Nephron progenitor cell (in vitro differentiated cells): ENCODE data around the gene CHI3L1.

Source experiments
- DNase-seq: peaks from one replicate; pipeline ENCODE4 v3.0.0; 2021
- H3K27ac Mint-ChIP-seq: 2 replicates; pipeline ENCODE4 v1.8.0; 2021; ENCODE audit warnings: mild to moderate bottlenecking, moderate library complexity, mixed read lengths
- H3K27me3 Mint-ChIP-seq: 2 replicates; pipeline ENCODE4 v1.8.0; 2021; ENCODE audit warnings: mild to moderate bottlenecking, low read depth, mixed read lengths; ENCODE audit not compliant: poor library complexity
- H3K36me3 Mint-ChIP-seq: 2 replicates; pipeline ENCODE4 v1.8.0; 2021; ENCODE audit warnings: low read depth, mixed read lengths
- H3K4me1 Mint-ChIP-seq: 2 replicates; pipeline ENCODE4 v1.8.0; 2021; ENCODE audit warnings: mixed read lengths
- H3K4me3 Mint-ChIP-seq: 2 replicates; pipeline ENCODE4 v1.8.0; 2021; ENCODE audit warnings: mild to moderate bottlenecking, moderate library complexity, mixed read lengths
- H3K9me3 Mint-ChIP-seq: 2 replicates; pipeline ENCODE4 v1.8.0; 2021; ENCODE audit warnings: mild to moderate bottlenecking, moderate library complexity, mixed read lengths
- CTCF ChIP-seq: fragments of 200-600 bp; sonication (generic); IDR thresholded peaks from 2 replicates; pipeline ENCODE4 v1.5.0; 2021; ENCODE audit warnings: antibody characterized with exemption

CHI3L1 gene

DNA sequence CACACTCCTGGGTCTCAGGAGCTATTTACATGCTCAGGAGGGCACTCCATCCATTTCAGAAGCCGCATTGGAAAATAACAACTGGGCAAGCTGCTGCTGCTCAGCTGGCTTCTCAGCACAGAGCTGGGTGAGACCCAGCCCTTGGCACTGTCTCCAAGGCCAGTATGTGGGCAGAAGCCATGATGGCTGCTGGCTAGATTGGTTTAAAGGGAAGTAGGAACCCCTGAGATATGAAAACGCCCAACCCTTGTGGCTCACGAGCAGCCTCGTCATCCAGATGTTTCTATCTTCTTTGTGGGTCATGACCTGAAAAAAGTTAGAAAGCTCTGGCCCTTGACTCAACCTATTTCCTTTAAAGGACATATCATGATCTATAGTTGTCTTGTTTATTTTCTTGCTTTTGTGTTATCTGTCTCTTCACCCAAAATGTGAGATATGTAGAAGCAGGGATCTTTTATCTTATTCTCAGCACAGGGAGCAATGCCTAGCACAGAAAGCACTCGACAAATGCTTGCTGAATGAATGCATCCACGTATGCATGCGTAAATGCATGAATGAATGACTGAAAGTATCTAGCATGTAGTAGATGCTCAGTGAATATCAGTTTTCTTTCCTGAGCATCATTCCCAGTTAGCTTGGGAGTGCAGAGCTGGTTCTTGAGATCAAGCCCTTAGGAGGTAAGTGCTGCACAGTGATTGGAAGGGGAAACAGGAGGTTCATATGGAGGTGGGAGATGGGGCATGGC lies 22.4 kb downstream of the CHI3L1 start:
- peaks cover 3% of the 10 kb centered on the region for H3K9me3 Mint-ChIP-seq
- no peak for TF ChIP-seq CTCF
- H3K4me1 Mint-ChIP-seq = peaks cover 34% of the 10 kb centered on the region
- DNase-seq = no peak
- no peak overlapping the region for H3K4me3 Mint-ChIP-seq
- no peak overlapping the region for H3K27ac Mint-ChIP-seq
- H3K36me3 Mint-ChIP-seq = no peaks in the 10 kb centered on the region
- H3K27me3 Mint-ChIP-seq = peaks cover 13% of the 10 kb centered on the region

DNA sequence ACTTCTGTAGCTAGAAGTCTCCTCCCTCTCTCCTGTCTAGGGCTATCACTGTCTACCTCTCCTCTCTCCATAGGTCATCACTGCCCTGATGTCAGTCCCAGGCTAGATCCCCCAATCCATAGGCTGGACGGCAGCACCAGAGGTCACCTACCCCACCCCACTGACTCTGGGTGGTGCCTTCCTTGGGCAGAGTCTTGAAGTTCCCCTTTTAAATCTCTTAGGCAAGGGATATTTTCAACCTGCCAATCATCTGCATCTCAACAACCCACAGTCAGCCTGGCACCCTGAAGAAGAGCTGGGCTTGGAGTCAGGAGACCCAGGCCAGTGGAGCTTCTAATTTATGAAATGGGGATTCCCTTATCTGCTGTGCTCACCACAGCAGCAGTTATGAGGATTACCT lies 24.1 kb downstream of the CHI3L1 start:
- no peak for DNase-seq
- Mint-ChIP-seq H3K27me3 (peaks cover 14% of the 10 kb centered on the region), H3K27ac (no peak overlapping the region), H3K4me3 (no peak overlapping the region), H3K9me3 (peaks cover 14% of the 10 kb centered on the region), H3K36me3 (no peaks in the 10 kb centered on the region), H3K4me1 (peaks cover 18% of the 10 kb centered on the region)
- TF ChIP-seq CTCF = no peak

DNA sequence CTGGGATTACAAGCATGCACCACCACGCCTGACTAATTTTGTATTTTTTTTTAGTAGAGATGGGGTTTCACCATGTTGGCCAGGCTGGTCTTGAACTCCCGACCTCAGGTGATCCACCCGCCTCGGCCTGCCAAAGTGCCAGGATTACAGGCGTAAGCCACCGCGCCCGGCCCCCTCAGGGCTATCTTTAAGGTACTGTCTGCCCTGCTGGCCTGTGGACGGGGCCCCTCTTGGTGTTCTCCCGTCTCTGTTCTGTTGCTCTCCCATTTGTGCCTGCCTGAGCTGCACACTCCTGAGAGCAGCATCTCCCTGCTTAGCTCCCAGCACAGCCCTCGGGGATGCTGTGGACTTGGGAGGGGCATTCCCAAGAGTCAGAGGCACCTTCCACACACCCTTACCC lies 24.8 kb downstream of the CHI3L1 start:
- Mint-ChIP-seq H3K27me3 (peaks cover 14% of the 10 kb centered on the region), H3K9me3 (peaks cover 14% of the 10 kb centered on the region), H3K4me1 (peaks cover 13% of the 10 kb centered on the region), H3K27ac (no peak overlapping the region), H3K4me3 (no peak overlapping the region), H3K36me3 (no peaks in the 10 kb centered on the region)
- DNase-seq = no peak
- TF ChIP-seq CTCF = no peak

DNA sequence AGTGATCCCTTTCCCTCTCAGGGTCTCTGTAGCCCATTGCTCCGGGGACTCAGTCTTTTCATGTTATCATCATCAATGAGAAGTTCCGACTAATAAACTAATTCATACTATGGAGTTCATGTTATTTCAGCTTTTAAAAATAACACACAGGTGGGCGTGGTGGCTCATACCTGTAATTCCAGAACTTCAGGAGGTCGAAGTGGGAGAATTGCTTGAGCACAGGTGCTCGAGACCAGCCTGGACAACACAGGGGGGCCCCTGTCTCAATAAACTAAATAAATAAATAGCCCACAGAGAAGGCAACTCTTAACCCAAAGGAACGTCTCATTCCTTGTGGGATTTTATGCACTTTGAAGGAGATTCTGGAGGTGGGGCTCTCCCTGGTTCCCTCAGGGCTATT lies 25.3 kb downstream of the CHI3L1 start:
- TF ChIP-seq CTCF = no peak
- no peak for DNase-seq
- Mint-ChIP-seq H3K4me3 (no peak overlapping the region), H3K9me3 (peaks cover 14% of the 10 kb centered on the region), H3K36me3 (no peaks in the 10 kb centered on the region), H3K4me1 (peaks cover 8% of the 10 kb centered on the region), H3K27me3 (peaks cover 11% of the 10 kb centered on the region), H3K27ac (no peak overlapping the region)

- peaks cover 14% of the 10 kb centered on the region for H3K9me3 Mint-ChIP-seq
- H3K36me3 Mint-ChIP-seq = no peaks in the 10 kb centered on the region
- no peak overlapping the region for H3K27ac Mint-ChIP-seq
- DNase-seq = no peak
- no peak overlapping the region for H3K4me3 Mint-ChIP-seq
- no peak for TF ChIP-seq CTCF
- H3K27me3 Mint-ChIP-seq = peaks cover 16% of the 10 kb centered on the region
- peaks cover 14% of the 10 kb centered on the region for H3K4me1 Mint-ChIP-seq
Observed at GRCh38 chr1:203159844-203160243, 26.7 kb downstream of the CHI3L1 start.

DNA sequence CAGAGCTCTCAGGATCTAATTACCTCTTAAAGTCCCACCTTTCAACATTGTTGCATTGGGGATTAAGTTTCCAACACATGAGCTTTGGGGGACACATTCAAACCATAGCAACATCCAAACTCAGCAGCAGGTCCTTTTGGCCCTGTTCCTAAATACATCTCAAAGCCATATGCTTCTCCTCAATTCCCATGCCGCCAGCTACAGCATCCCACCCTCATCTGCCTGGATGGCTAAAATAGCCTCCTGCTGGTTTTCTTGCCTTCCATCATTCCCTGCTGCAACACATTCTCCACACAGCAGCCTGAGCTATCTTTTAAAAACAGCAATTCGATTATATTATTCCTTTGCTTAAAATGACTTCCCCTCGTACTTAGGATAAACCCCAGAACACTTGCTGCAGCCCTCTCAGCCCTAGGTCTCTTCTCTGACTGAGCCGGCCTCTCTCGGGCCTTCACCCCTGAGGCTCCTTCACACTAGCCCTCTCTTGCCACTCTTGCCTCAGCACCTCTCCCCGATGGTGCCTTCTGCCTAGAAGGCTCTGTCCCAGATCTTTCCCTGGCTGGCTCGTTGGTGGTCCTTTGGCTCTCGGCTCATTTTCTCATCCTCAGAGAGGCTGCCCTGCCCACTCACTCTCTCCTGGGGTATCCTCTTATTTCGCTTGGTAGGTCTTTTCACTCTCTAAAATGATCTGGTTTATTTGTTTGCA lies 27.4 kb downstream of the CHI3L1 start:
- H3K4me3 Mint-ChIP-seq = no peak overlapping the region
- peaks cover 14% of the 10 kb centered on the region for H3K9me3 Mint-ChIP-seq
- no peaks in the 10 kb centered on the region for H3K36me3 Mint-ChIP-seq
- H3K27me3 Mint-ChIP-seq = peaks cover 16% of the 10 kb centered on the region
- no peak for DNase-seq
- peaks cover 21% of the 10 kb centered on the region for H3K4me1 Mint-ChIP-seq
- TF ChIP-seq CTCF = no peak
- H3K27ac Mint-ChIP-seq = no peak overlapping the region
